HG03354 (cell line): Measurements from ENCODE around the gene ZNF91.
"Not testable (repeated sequence)": the region's sequence is repeated elsewhere in the genome, so short reads cannot be mapped to it uniquely, and the experiment has no call there.

Experiments
- ATAC-seq: cut with Tn5 transposase; IDR thresholded peaks from one replicate; pipeline ENCODE4 v1.9.1; 2021; ENCODE audit warnings: mild to moderate bottlenecking; ENCODE audit not compliant: unreplicated experiment, poor library complexity, severe bottlenecking

The ZNF91 gene

DNA sequence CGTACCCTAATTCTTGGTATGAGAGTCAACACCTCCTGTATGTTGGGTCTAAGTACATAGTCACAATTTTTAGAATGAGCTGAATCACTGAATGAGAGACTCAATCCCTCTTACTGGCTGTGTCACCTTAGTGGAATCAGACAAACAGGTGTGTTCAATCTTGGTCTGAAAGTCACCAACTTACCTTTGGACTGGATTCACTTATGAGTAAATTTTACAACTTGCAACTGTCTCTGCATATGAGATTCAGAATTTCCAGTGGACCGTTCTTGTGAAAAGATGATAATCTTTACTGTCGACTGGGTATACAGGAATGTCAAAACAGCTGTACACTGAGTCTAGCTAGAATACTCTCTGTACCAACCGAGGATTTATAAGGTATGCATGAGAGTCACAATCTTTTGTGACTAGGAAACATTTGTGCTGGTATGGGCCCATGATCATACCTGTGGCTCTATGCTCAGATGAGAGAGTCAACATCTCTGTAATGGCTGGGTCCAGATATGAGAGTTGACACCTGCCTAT is 5.9 kb upstream of the ZNF91 start:
- no peak for ATAC-seq

DNA sequence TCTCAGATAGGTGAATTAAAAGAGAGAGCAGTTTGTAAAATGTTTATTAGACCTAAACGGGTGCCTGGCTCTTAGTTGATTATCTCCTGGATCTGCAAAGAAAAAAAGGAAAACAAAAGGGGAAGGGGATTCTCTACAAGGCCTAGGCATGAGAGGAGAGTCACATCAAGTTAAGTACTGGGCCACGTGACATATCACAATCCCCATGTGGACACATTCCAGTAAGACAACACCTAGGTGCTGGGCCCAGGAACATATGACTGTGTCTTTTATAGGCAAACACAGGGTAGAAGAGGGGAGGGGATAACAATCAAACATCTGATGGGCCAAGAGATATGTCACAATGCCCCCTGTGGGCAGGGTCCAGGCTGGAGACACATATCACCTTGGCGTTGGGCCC is 4.2 kb upstream of the ZNF91 start:
- ATAC-seq: no peak

DNA sequence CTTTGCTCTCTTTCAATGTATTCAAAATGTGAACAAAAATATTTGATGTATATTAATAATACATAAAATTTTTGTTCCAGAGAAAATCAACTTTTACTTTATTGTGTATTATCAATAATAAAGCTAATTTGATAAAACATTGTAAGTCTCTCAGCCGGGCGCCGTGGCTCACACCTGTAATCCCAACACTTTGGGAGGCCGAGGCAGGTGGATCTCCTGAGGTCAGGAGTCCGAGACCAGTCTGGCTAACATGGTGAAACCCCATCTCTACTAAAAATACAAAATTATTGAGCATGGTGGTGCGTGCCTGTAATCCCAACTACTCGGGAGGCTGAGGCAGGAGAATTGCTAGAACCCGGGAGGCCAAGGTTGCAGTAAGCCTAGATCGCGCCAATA is 449 bp upstream of the ZNF91 start:
- ATAC-seq: not testable (repeated sequence)

DNA sequence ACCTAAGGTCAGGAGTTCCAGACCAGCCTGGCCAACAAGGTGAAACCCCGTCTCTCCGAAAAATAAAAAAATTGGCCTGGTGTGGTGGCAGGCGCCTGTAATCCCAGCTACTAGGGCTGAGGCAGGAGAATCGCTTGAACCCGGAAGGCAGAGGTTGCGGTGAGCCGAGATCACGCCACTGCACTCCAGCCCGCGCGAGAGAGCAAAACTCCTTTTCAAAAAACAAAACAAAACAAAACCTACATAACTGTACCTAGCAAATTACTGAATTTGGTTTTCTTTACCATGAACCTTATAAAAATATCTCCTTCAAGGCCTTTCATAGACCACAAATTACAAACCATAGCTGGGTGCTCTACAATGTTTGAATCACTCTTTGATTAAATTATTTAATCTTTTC is 760 bp downstream of the ZNF91 start:
- no peak for ATAC-seq

DNA sequence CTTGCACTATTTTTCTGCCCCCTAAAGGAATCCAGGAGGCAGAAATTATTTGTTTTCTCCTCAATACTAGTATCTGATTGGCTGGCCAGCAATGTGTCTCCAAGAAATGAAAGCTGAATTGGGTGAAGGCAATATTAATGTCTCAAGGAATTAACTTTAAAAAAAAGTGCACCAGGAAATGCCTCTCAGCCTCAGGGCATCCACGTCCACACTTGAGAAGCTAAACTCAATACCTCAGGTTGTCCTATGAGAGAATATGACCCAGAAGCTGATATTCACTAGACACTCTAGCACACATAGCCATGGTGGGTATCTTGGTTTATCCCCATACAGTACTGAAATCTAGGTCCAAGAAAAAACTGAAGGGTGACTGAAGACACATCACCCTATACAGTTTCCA is 2.1 kb downstream of the ZNF91 start:
- ATAC-seq: no peak

DNA sequence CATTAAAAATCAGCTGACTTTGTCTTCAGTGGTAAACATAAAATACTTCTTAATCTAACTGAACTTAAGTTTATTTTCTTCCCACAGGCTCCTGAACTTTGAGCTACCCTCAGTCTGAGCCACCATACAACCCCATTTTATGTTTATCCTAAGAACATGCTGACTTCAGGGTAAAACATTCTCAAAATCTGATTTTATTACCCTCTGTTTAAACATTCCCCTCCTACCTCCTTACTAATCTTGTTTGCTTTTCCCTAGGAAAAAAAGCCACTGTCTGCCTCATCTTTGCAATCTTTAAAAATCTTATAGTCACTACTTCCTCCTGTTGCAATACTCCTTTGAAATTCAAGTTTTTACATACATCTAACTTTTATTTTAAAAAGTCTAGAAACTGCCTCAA is 4.0 kb downstream of the ZNF91 start:
- no peak for ATAC-seq

DNA sequence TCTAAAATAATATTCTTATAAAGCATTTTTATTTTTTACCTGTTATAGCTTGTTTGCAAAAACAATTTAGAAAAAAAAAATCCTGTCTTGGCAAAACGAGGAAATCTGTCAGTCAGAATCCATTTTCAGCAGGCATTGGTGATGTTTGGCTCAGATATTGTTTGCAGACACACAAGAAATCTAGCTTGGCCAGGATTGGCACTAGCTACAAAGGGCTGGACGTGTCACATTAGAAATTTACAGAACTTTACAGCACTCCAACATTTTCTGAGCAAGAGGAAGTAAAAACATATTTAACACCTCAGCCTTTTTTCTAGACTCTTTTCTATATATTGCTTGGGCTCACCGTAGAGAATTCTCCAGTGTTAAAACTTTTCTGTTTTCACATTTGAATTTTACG is 9.9 kb downstream of the ZNF91 start:
- ATAC-seq: no peak

DNA sequence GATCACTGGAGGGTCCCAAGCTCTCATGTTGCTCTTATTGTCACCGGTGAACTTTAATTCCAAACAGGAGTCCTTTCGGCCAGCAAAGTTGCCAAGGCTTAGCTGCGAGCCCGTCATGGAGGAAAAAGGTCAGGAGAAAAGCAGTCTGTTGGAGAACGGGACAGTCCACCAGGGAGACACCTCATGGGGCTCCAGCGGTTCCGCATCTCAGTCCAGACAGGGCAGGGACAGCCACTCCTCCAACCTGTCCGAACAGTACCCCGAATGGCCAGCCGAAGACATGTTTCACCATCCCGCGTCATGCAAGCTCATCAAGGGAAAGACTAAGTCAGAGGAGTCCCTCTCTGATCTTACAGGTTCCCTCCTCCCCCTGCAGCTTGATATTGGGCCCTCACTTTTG is 10.4 kb downstream of the ZNF91 start:
- ATAC-seq: no peak

DNA sequence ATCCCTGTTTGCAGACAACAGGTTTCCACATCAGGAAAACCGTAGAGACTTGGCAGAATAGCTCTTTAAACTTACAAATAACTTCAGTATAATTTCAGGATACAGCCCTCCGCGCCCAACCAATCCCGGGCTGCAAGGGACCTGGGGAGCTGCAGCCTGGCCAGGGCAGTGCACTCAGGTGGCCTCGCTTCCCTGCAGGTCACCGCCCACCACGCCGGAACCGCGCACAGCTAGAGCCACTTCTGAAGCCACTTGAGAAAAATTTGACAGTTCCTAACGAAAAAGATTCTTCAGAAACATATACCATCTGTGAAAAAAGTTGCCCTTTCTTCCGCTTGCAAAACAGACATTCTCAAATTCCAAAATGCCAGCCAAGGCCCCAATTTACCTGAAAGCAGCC is 11.1 kb downstream of the ZNF91 start:
- ATAC-seq: no peak

DNA sequence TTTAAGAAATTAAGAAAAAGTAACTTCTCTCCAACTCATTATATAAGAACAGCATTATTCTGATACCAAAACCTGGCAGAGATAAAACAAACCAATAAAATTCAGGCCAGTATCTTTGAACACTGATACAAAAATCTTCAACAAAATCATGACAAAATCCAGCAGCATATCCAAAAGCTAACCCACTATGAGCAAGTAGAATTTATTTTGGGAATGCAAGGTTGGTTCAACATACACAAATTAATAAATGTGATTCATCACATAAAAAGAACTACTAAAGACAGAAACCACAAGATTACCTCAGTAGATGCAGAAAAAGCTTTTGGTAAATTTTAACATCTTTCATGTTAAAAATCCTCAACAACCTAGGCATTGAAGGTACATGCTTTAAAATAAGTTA is 12.3 kb downstream of the ZNF91 start:
- ATAC-seq: no peak

DNA sequence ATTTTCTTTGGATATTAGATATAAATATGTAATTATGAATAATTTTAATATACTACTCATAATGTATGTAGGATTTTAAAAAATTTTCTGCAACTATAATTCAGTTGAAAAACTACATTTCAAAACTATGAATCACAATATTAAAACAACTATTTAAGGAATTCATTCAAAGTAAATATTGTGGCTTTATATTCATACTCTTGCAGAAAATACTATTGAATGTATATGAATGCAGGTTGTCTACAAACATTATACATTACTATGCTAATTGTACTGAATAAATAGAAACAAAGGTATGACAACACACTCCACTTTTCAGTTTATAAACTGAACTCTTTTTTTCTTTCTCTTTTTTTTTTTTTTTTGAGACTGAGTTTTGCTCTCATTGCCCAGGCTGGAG is 14.2 kb downstream of the ZNF91 start:
- no peak for ATAC-seq

DNA sequence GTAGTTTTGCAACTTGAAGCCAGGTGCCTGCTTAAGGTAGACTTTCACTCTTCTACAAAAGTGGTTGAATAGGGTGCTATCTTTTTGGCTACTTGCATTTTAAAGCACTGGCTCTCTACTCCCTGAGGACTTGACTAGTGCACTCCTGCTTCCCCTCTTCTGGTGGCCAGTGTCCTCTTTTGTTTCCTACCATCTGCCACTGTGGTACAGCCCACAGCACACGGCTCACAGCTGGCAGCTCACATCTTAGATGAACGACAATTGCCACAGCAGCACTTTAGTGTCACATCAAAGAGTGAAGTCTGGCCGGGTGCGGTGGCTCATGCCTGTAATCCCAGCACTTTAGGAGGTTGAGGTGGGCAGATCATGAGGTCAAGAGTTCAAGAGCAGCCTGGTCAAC is 15.6 kb downstream of the ZNF91 start:
- not testable (repeated sequence) for ATAC-seq

DNA sequence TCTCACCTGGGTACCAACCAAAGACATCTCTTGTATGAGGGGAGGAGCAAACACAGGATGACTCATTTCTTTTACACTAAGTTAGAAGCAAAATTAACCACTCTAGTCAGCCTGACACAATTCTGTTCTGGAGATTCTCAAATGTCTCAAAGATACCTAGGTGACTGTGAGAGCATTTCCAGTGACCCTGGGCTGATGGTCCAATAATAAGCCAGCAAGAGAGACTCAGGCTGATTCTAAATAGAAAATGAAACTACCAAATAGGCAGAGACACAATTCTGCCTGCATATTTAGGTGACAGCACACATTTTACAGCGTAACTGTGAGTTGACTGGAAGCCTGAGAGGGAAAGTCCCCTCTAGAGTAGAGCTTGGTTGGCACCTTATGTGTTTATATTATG is 16.3 kb downstream of the ZNF91 start:
- ATAC-seq: no peak

DNA sequence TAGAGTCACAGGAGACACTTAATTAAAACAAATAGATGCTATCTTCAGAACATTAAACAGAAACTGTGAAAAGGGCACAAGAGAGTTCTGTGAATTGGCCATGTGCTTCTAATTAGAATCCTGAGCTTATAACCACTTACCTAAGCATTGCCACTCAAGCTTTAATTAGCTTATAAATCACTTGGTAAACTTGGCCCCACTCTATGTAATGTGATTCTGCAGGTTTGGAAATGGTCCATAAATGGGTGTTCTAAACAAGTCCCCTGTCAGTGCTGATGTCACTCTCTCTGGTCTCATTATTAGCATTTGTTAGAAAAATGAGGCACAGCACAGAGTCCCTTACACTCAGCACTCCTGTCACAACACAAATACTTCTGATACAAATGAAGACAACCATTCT is 18.0 kb downstream of the ZNF91 start:
- no peak for ATAC-seq

DNA sequence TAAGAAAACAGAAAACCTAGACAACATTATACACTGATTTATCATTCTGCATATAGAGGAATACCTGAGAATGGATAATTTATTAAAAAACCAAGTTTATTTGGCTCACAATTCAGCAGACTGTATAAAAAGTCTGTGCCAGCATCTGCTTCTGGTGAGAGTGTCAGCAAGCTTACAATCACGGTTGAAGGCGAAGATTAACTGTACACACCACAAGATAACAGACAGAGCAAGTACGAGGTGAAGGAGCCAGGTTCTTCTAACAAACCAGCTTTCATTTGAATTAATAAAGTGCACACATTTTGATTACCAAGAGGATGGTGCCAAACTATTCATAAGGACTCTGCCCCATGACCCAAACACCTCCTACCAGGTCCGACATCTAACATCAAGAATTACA is 28.8 kb downstream of the ZNF91 start:
- no peak for ATAC-seq

DNA sequence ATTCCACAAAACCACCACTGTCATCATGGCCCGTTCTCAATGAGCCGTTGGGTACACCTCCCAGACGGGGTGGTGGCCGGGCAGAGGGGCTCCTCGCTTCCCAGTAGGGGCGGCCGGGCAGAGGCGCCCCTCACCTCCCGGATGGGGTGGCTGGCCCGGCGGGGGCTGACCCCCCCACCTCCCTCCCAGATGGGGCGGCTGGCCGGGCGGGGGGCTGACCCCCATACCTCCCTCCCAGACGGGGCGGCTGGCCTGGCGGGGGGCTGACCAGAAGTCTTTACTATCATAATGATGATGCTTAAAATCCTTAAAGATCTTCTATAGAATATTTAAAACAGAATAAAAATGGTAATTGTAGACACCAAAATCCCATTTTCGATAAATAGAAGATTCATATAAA is 29.2 kb downstream of the ZNF91 start:
- not testable (repeated sequence) for ATAC-seq

DNA sequence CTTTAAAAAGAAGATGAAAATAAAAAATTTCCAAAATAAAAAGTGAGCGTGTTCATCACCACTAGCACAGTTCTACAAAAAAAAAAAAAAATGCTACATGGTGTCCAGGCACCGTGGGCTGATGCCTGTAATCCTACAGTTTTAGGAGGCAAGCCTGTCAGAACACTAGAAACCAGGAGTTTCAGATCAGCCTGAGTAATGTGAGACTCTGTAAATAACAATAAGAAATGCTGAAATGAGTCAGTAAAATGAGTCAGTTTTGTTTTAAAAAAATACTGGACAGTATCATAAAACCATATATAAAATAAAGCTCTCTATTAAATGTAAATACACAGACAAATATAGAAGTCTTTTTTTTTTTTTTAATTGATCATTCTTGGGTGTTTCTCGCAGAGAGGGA is 30.0 kb downstream of the ZNF91 start:
- ATAC-seq: no peak

DNA sequence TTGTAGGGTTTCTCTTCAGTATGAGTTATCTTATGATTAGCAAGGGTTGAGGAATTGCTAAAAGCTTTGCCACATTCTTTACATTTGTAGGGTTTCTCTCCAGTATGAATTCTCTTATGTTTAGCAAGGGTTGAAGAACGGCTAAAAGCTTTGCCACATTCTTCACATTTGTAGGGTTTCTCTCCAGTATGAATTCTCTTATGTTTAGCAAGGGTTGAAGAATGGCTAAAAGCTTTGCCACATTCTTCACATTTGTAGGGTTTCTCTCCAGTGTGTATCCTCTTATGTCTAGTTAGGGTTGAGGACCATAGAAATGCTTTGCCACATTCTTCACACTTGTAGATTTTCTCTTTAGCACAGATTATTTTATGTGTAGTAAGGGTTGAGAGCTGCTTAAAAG is 33.4 kb downstream of the ZNF91 start:
- ATAC-seq: not testable (repeated sequence)

DNA sequence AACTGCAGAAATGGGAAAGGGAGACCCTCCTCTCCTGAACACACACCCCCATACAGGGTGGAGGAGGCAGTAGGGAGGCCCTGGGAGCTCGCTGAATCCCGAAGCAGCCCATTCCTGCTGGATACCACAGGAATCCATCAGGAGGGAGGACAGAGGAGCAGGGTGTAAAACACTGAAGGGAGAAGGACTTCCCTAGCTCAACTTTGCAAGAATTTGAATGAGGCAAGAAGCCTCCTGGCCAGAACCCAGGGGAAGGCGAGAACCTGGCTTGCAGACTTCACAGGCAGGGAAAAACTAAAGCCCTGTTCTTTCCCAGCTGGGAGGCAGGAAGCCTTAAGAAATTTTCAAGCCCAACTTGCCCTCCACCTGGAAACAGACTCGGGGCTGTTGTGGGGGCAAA is 43.5 kb downstream of the ZNF91 start:
- no peak for ATAC-seq

DNA sequence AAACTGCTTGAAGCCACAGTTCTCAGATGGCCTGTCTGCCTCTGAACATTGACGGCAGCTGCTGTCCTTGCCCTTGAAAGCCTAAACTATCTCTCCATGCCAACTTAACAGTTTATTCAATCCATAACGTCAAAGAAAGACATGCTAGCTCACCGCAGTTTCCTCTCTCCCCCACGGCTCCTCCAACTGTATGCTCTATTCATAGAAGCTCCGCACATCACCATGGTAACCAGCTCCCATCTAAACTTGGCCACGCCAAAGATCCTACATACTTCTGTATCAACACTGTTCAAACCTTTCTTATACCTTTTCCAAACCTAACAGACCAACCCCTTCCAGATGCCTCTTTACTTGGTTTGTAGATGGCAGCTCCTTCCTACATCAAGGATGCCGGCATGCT is 48.6 kb downstream of the ZNF91 start:
- no peak for ATAC-seq

DNA sequence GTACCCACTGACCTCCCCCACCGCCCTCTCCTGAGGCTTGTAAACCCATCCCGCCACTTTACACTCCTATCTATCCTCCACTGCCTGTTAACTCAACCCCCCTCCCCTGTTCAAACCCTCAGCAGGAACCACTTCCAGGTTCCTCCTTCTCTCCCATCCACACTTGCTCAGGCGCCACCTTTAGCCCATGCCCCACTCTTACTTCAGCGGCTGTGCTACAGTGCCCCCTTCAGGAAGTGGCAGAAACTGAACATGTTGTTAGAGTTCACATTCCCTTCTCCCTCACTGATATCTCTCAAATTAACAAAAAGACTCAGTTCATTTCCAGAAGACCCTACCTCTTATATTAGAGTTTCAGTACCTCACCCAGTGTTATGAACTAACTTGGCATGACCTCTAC is 49.4 kb downstream of the ZNF91 start:
- no peak for ATAC-seq

DNA sequence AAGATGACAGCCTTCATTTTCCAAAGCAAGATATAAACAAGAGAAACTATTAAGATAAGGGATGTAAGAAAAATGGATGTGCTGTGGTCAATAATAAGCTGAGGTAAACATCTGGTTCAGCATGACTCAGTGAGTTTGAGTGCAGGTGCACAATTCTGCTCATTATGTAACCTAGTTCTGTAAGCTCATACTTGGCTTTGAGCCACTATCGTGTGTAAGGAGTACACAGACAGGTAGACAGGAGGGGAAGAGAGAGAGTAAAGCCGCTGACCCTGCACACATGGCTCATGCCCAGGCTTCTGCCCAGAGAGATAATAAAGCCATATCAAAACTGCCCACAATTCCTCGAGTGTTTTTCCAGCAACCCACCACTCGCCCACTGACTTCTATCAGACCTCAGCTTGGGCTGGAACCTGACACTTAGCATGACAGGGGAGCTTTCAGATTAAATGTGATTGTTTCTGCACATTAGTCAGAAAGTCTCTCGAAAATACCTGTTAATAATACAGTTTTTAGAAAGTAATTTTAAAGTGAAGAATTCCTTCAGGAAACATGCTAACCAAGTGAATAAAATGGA is 51.7 kb downstream of the ZNF91 start:
- no peak for ATAC-seq
